H1 (cell line): ENCODE measurements around the gene BTC. TPM values are rescaled to one million over a fixed set of nuclear protein-coding genes. Genes with fewer than 3 reads are reported as not detected.

Source experiments
- GABPA ChIP-seq: IDR thresholded peaks from 2 replicates; pipeline ENCODE4 v1.6.1; 2011; ENCODE audit warnings: mild to moderate bottlenecking, low read length, moderate library complexity, borderline replicate concordance; ENCODE audit not compliant: insufficient read depth
- HDAC2 ChIP-seq, 2 experiments: fragments of 300-600 bp in 1 of 2; sonication (generic) in 1 of 2; IDR thresholded peaks; 2 replicates each; pipeline ENCODE4 v1.6.1; 2011 to 2012; ENCODE audit warnings: low read depth in 2 of 2, low read length in 2 of 2, mild to moderate bottlenecking in 2 of 2, moderate library complexity in 2 of 2, borderline replicate concordance in 1 of 2, inconsistent platforms in 1 of 2
- JUN ChIP-seq: IDR thresholded peaks from 2 replicates; pipeline ENCODE4 v1.6.1; 2011; ENCODE audit warnings: low read depth, mild to moderate bottlenecking, improper control_type of control experiment, low read length
- MAX ChIP-seq: IDR thresholded peaks from 2 replicates; pipeline ENCODE4 v1.6.1; 2012; ENCODE audit warnings: inconsistent platforms
- PHF8 ChIP-seq: fragments of 200-600 bp; sonication (generic); conservative IDR thresholded peaks from 2 replicates; pipeline ENCODE4 v1.7.1; 2012; ENCODE audit warnings: low read depth, mild to moderate bottlenecking, inconsistent platforms, low read length, moderate library complexity
- polyA plus RNA-seq, 7 experiments: library from polyadenylated mRNA; depleted of rRNA in 3 of 7; stranded (reverse) in 5 of 7; unstranded in 2 of 7; fragments of >200 nt in 5 of 7; fragments of 200-250 nt in 2 of 7; gene quantifications; 1 replicate in 5 of 7; 2 replicates in 1 of 7; 4 replicates in 1 of 7; pipeline versions ENCODE4 v1.2.1 to v1.2.3, GENCODE V29; 2011 to 2013; ENCODE audit warnings: missing spikeins in 2 of 7, mixed read lengths in 2 of 7
- total RNA-seq: library from RNA; stranded (reverse); fragmentation: NEBNext Ultra II Directional; extraction: Animal tissue kit (Norgen Biotek cat#: 25700); gene quantifications from 2 replicates; pipeline ENCODE4 v1.2.1, GENCODE V29; 2021

The BTC gene
- total and polyA plus RNA-seq, 2 of the 8 experiments (the other 6 are each of a cell fraction or from before 2014, with no cell fraction given) = 0.09 TPM; not detected in 1

GRCh38 chr4:74716436-74716765 lies 77.9 kb downstream of the BTC start (continued):
- TF ChIP-seq PHF8 (no peak), JUN (no peak), GABPA (no peak), HDAC2 (IDR thresholded peaks at IDR 0.05; ENCODE audit: borderline replicate concordance in 1 of 2, low read depth in 2 of 2, low read length in 2 of 2) (no peak), MAX (no peak)
- TF ChIP-seq, all 59 proteins: peak for 0
